ENCODE results near the gene UGCG. TPM values are rescaled to one million over a fixed set of nuclear protein-coding genes. Genes with fewer than 3 reads are reported as not detected.
"Not testable (repeated sequence)": the region's sequence is repeated elsewhere in the genome, so short reads cannot be mapped to it uniquely, and the experiment has no call there.

The UGCG gene
- total RNA-seq, 4 donors from 2014 or later = 12.3 to 75.1 (median 34.5) TPM

GRCh38 chr9:111874500-111874899, 22.1 kb upstream of the UGCG start:
- no peak for TF ChIP-seq CTCF (IDR thresholded peaks at IDR 0.05)
- TF ChIP-seq POLR2A (IDR thresholded peaks at IDR 0.05) = no peak
- DNase-seq = no peak
- Histone ChIP-seq H3K9me3 (no peaks in the 10 kb centered on the region), H3K4me3 (no peak overlapping the region), H3K27ac (no peak overlapping the region), H3K4me1 (no peaks in the 10 kb centered on the region), H3K36me3 (no peaks in the 10 kb centered on the region), H3K27me3 (no peaks in the 10 kb centered on the region)
- intact Hi-C loops (cut with DNase I; ENCODE audit: low total_unique reads) = no loop called here

GRCh38 chr9:111875291-111875690, 21.3 kb upstream of the UGCG start:
- H3K36me3 ChIP-seq; H3K4me1 ChIP-seq; intact Hi-C loops (cut with DNase I; ENCODE audit: low total_unique reads); H3K27me3 ChIP-seq; DNase-seq; H3K4me3 ChIP-seq; H3K27ac ChIP-seq; H3K9me3 ChIP-seq: not testable (repeated sequence)

GRCh38 chr9:111875691-111876090, 20.9 kb upstream of the UGCG start:
- intact Hi-C loops (cut with DNase I; ENCODE audit: low total_unique reads); H3K36me3 ChIP-seq; H3K4me1 ChIP-seq; H3K4me3 ChIP-seq; H3K27me3 ChIP-seq; H3K27ac ChIP-seq; DNase-seq; H3K9me3 ChIP-seq: not testable (repeated sequence)

GRCh38 chr9:111876179-111876578, 20.4 kb upstream of the UGCG start:
- Histone ChIP-seq H3K27me3 (no peaks in the 10 kb centered on the region), H3K27ac (no peak overlapping the region), H3K4me1 (no peaks in the 10 kb centered on the region), H3K36me3 (no peaks in the 10 kb centered on the region), H3K4me3 (no peak overlapping the region), H3K9me3 (no peaks in the 10 kb centered on the region)
- no peak for DNase-seq
- TF ChIP-seq CTCF (IDR thresholded peaks at IDR 0.05) (no peak), POLR2A (IDR thresholded peaks at IDR 0.05) (no peak)
- intact Hi-C loops (cut with DNase I; ENCODE audit: low total_unique reads) = no loop called here

GRCh38 chr9:111877420-111877819, 19.2 kb upstream of the UGCG start:
- intact Hi-C loops (cut with DNase I; ENCODE audit: low total_unique reads) = no loop called here
- DNase-seq = no peak
- Histone ChIP-seq H3K27ac (no peak overlapping the region), H3K4me3 (no peak overlapping the region), H3K36me3 (no peaks in the 10 kb centered on the region), H3K4me1 (no peaks in the 10 kb centered on the region), H3K9me3 (no peaks in the 10 kb centered on the region), H3K27me3 (no peaks in the 10 kb centered on the region)
- TF ChIP-seq POLR2A (IDR thresholded peaks at IDR 0.05) (no peak), CTCF (IDR thresholded peaks at IDR 0.05) (no peak)

- intact Hi-C loops (cut with DNase I; ENCODE audit: low total_unique reads) = no loop called here
- Histone ChIP-seq H3K27me3 (no peaks in the 10 kb centered on the region), H3K36me3 (no peaks in the 10 kb centered on the region), H3K4me1 (no peaks in the 10 kb centered on the region), H3K9me3 (no peaks in the 10 kb centered on the region), H3K4me3 (no peak overlapping the region), H3K27ac (no peak overlapping the region)
- no peak for DNase-seq
- TF ChIP-seq POLR2A (IDR thresholded peaks at IDR 0.05) (no peak), CTCF (IDR thresholded peaks at IDR 0.05) (no peak)
Observed at GRCh38 chr9:111878946-111879345, 17.7 kb upstream of the UGCG start.
